H1 (cell line): ENCODE data around the gene ODR4. TPM values are rescaled to one million over a fixed set of nuclear protein-coding genes. Genes with fewer than 3 reads are reported as not detected.

Experiments used
- CHD7 ChIP-seq: fragments of 300-600 bp; sonication (generic); IDR thresholded peaks from 2 replicates; pipeline ENCODE4 v1.7.1; 2012; ENCODE audit warnings: low read length, moderate library complexity, mild to moderate bottlenecking, inconsistent platforms; ENCODE audit not compliant: insufficient replicate concordance
- POU5F1 ChIP-seq: IDR thresholded peaks from 2 replicates; pipeline ENCODE4 v1.6.1; 2011; ENCODE audit warnings: low read depth, mild to moderate bottlenecking, low read length, moderate library complexity
- RFX5 ChIP-seq: IDR thresholded peaks from 2 replicates; pipeline ENCODE4 v1.6.1; 2011; ENCODE audit warnings: low read depth, low read length, improper control_type of control experiment, borderline replicate concordance
- SIRT6 ChIP-seq: IDR thresholded peaks from one replicate; pipeline ENCODE4 v1.7.1; 2012; ENCODE audit warnings: low read length, inconsistent platforms
- polyA plus RNA-seq, 7 experiments: library from polyadenylated mRNA; depleted of rRNA in 3 of 7; stranded (reverse) in 5 of 7; unstranded in 2 of 7; fragments of >200 nt in 5 of 7; fragments of 200-250 nt in 2 of 7; gene quantifications; 1 replicate in 5 of 7; 2 replicates in 1 of 7; 4 replicates in 1 of 7; pipeline versions ENCODE4 v1.2.1 to v1.2.3, GENCODE V29; 2011 to 2013; ENCODE audit warnings: missing spikeins in 2 of 7, mixed read lengths in 2 of 7
- total RNA-seq: library from RNA; stranded (reverse); fragmentation: NEBNext Ultra II Directional; extraction: Animal tissue kit (Norgen Biotek cat#: 25700); gene quantifications from 2 replicates; pipeline ENCODE4 v1.2.1, GENCODE V29; 2021

Gene ODR4
- total and polyA plus RNA-seq, 2 of the 8 experiments (the other 6 are each of a cell fraction or from before 2014, with no cell fraction given): 4.1 to 14.1 TPM

DNA sequence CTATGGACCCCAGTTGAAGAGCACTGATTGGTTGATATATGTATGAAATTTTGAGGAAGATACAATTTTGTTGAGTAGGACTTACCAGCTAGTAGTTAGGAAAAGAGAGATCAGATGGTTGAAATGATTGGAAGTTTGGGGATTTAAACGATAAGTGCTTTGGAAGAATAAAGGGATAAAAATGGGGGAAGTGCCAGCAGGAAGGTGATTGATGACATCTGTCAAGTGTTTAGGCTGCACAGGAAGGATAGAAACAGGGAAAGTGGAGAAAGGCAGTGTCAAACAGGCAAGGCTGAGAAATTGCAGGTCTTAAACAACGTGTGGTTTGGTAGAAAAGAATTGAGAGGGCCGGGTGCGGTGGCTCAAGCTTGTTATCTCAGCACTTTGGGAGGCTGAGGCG lies 62.9 kb downstream of the ODR4 start (continued):
- TF ChIP-seq CHD7 (no peak), SIRT6 (no peak), POU5F1 (no peak), RFX5 (no peak)
